Measurements from ENCODE around the gene CRPPA.

DNA sequence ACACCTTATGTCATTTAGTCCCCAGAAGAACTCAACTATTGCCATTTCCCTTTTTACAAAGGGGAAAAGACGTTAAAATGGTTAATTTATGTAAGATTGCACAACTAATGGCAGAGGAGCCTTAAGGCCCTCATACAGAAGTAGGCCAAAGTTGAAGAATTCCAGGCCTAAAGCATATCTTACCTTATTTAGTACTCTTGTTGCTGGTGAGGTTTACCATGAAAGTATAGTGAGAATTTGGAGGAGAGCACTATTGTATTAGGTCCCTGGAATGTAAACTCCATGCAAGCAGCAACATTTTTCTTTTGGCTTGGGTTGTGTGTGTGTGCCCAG, 731 bp upstream of the CRPPA start:
- no peak for TF ChIP-seq BACH2 (CRISPR knock-in tag; IDR thresholded peaks at IDR 0.05; ENCODE audit: borderline replicate concordance)
- TF ChIP-seq, protein P1, sequence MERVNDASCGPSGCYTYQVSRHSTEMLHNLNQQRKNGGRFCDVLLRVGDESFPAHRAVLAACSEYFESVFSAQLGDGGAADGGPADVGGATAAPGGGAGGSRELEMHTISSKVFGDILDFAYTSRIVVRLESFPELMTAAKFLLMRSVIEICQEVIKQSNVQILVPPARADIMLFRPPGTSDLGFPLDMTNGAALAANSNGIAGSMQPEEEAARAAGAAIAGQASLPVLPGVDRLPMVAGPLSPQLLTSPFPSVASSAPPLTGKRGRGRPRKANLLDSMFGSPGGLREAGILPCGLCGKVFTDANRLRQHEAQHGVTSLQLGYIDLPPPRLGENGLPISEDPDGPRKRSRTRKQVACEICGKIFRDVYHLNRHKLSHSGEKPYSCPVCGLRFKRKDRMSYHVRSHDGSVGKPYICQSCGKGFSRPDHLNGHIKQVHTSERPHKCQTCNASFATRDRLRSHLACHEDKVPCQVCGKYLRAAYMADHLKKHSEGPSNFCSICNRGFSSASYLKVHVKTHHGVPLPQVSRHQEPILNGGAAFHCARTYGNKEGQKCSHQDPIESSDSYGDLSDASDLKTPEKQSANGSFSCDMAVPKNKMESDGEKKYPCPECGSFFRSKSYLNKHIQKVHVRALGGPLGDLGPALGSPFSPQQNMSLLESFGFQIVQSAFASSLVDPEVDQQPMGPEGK (CRISPR knock-in tag; IDR thresholded peaks at IDR 0.05; ENCODE audit: borderline replicate concordance): no peak
- no peak for TF ChIP-seq CSDC2 (CRISPR knock-in tag; IDR thresholded peaks at IDR 0.05)
- TF ChIP-seq ZNF565 (CRISPR knock-in tag; conservative IDR thresholded peaks at IDR 0.05; ENCODE audit: low read depth): no peak
- no peak for TF ChIP-seq OSR1 (CRISPR knock-in tag; IDR thresholded peaks at IDR 0.05)

Measured in SK-N-SH treated with all-trans-retinoic acid at 6 μM for 48 hours (cell line).